ENCODE results near the gene HSPA12A.

Gene HSPA12A

GRCh38 chr10:116771101-116771958, 29.0 kb upstream of the HSPA12A start:
- DNase-seq (ENCODE audit: low read depth in 2 of 2) = peak; percentile 80 to 83

GRCh38 chr10:116770281-116770680, 27.9 kb upstream of the HSPA12A start:
- DNase-seq (ENCODE audit: low read depth in 2 of 2) = no peak

GRCh38 chr10:116769791-116770190, 27.4 kb upstream of the HSPA12A start:
- no peak for DNase-seq (ENCODE audit: low read depth in 2 of 2)

GRCh38 chr10:116769368-116769767, 27.0 kb upstream of the HSPA12A start:
- no peak for DNase-seq (ENCODE audit: low read depth in 2 of 2)

GRCh38 chr10:116768786-116769185, 26.4 kb upstream of the HSPA12A start:
- no peak for DNase-seq (ENCODE audit: low read depth in 2 of 2)

- no peak for DNase-seq (ENCODE audit: low read depth in 2 of 2)
Measured at GRCh38 chr10:116766837-116767634, 24.7 kb upstream of the HSPA12A start.

- DNase-seq (ENCODE audit: low read depth in 2 of 2) = no peak
Measured at GRCh38 chr10:116766241-116766827, 24.0 kb upstream of the HSPA12A start.

- DNase-seq (ENCODE audit: low read depth in 2 of 2) = no peak
Measured at GRCh38 chr10:116765648-116766081, 23.3 kb upstream of the HSPA12A start.

- no peak for DNase-seq (ENCODE audit: low read depth in 2 of 2)
Measured at GRCh38 chr10:116764979-116765378, 22.6 kb upstream of the HSPA12A start.

- DNase-seq (ENCODE audit: low read depth in 2 of 2) = no peak
Measured at GRCh38 chr10:116763440-116763839, 21.1 kb upstream of the HSPA12A start.

GRCh38 chr10:116761883-116762282, 19.5 kb upstream of the HSPA12A start:
- DNase-seq (ENCODE audit: low read depth in 2 of 2) = no peak

- DNase-seq (ENCODE audit: low read depth in 2 of 2) = no peak
Measured at GRCh38 chr10:116760919-116761318, 18.6 kb upstream of the HSPA12A start.

GRCh38 chr10:116757246-116757645, 14.9 kb upstream of the HSPA12A start:
- no peak for DNase-seq (ENCODE audit: low read depth in 2 of 2)

- DNase-seq (ENCODE audit: low read depth in 2 of 2) = no peak
Measured at GRCh38 chr10:116756277-116756676, 13.9 kb upstream of the HSPA12A start.

- no peak for DNase-seq (ENCODE audit: low read depth in 2 of 2)
Measured at GRCh38 chr10:116753759-116754158, 11.4 kb upstream of the HSPA12A start.

GRCh38 chr10:116752969-116753665, 10.8 kb upstream of the HSPA12A start:
- no peak for DNase-seq (ENCODE audit: low read depth in 2 of 2)

- DNase-seq (ENCODE audit: low read depth in 2 of 2) = no peak
Measured at GRCh38 chr10:116752563-116752962, 10.2 kb upstream of the HSPA12A start.

GRCh38 chr10:116748471-116748870, 6.1 kb upstream of the HSPA12A start:
- no peak for DNase-seq (ENCODE audit: low read depth in 2 of 2)

- DNase-seq (ENCODE audit: low read depth in 2 of 2) = no peak
Measured at GRCh38 chr10:116748041-116748440, 5.7 kb upstream of the HSPA12A start.

GRCh38 chr10:116747325-116747724, 5.0 kb upstream of the HSPA12A start:
- DNase-seq (ENCODE audit: low read depth in 2 of 2) = no peak

GRCh38 chr10:116744885-116745284, 2.5 kb upstream of the HSPA12A start:
- no peak for DNase-seq (ENCODE audit: low read depth in 2 of 2)

All from fibroblast of skin of left quadriceps (primary cell).